ENCODE results near the gene CYFIP2.

CYFIP2 gene

GRCh38 chr5:157347301-157348048, 81.6 kb downstream of the CYFIP2 start:
- Histone ChIP-seq H3K9ac (ENCODE audit: low read length in 2 of 2) (no peak overlapping the region), H3K36me3 (ENCODE audit: control insufficient read depth in 2 of 2, insufficient read depth in 2 of 2, low read length in 2 of 2) (no peaks in the 10 kb centered on the region), H3K4me3 (ENCODE audit: low read length in 2 of 2) (no peak overlapping the region), H3K4me1 (ENCODE audit: control insufficient read depth, insufficient read depth, low read length) (peaks cover 9% of the 10 kb centered on the region), H3K27ac (ENCODE audit: low read length) (no peak overlapping the region), H3K9me3 (ENCODE audit: control insufficient read depth in 2 of 2, low read length in 2 of 2) (no peaks in the 10 kb centered on the region), H3K27me3 (ENCODE audit: control insufficient read depth in 1 of 2, insufficient read depth in 2 of 2, low read length in 2 of 2) (no peaks in the 10 kb centered on the region)

- H3K4me1 ChIP-seq (ENCODE audit: control insufficient read depth, insufficient read depth, low read length), result peaks cover 9% of the 10 kb centered on the region
These were observed 82.1 kb downstream of the CYFIP2 start for GRCh38 chr5:157348049-157348400.

GRCh38 chr5:157350939-157351801, 85.2 kb downstream of the CYFIP2 start:
- H3K27ac ChIP-seq (ENCODE audit: low read length), result no peak overlapping the region
- H3K27me3 ChIP-seq (ENCODE audit: control insufficient read depth in 1 of 2, insufficient read depth in 2 of 2, low read length in 2 of 2), result no peaks in the 10 kb centered on the region
- H3K4me1 ChIP-seq (ENCODE audit: control insufficient read depth, insufficient read depth, low read length), result peaks cover 9% of the 10 kb centered on the region
- no peak overlapping the region for H3K9ac ChIP-seq (ENCODE audit: low read length in 2 of 2)
- H3K36me3 ChIP-seq (ENCODE audit: control insufficient read depth in 2 of 2, insufficient read depth in 2 of 2, low read length in 2 of 2), result no peaks in the 10 kb centered on the region
- H3K9me3 ChIP-seq (ENCODE audit: control insufficient read depth in 2 of 2, low read length in 2 of 2), result no peaks in the 10 kb centered on the region
- H3K4me3 ChIP-seq (ENCODE audit: low read length in 2 of 2), result no peak overlapping the region

More at GRCh38 chr5:157348049-157348400, 82.1 kb downstream of the CYFIP2 start:
- Histone ChIP-seq H3K4me3 (ENCODE audit: low read length in 2 of 2) (no peak overlapping the region), H3K27ac (ENCODE audit: low read length) (no peak overlapping the region), H3K27me3 (ENCODE audit: control insufficient read depth in 1 of 2, insufficient read depth in 2 of 2, low read length in 2 of 2) (no peaks in the 10 kb centered on the region), H3K9ac (ENCODE audit: low read length in 2 of 2) (no peak overlapping the region), H3K9me3 (ENCODE audit: control insufficient read depth in 2 of 2, low read length in 2 of 2) (no peaks in the 10 kb centered on the region), H3K36me3 (ENCODE audit: control insufficient read depth in 2 of 2, insufficient read depth in 2 of 2, low read length in 2 of 2) (no peaks in the 10 kb centered on the region)

- H3K27me3 ChIP-seq (ENCODE audit: control insufficient read depth in 1 of 2, insufficient read depth in 2 of 2, low read length in 2 of 2), result no peaks in the 10 kb centered on the region
- H3K9me3 ChIP-seq (ENCODE audit: control insufficient read depth in 2 of 2, low read length in 2 of 2), result no peaks in the 10 kb centered on the region
- H3K27ac ChIP-seq (ENCODE audit: low read length), result no peak overlapping the region
- H3K36me3 ChIP-seq (ENCODE audit: control insufficient read depth in 2 of 2, insufficient read depth in 2 of 2, low read length in 2 of 2), result no peaks in the 10 kb centered on the region
- H3K4me3 ChIP-seq (ENCODE audit: low read length in 2 of 2), result no peak overlapping the region
- H3K4me1 ChIP-seq (ENCODE audit: control insufficient read depth, insufficient read depth, low read length), result peaks cover 4% of the 10 kb centered on the region
- no peak overlapping the region for H3K9ac ChIP-seq (ENCODE audit: low read length in 2 of 2)
These were observed 85.8 kb downstream of the CYFIP2 start for GRCh38 chr5:157351802-157352092.

GRCh38 chr5:157352756-157353340, 86.9 kb downstream of the CYFIP2 start:
- H3K4me3 ChIP-seq (ENCODE audit: low read length in 2 of 2), result no peak overlapping the region
- H3K36me3 ChIP-seq (ENCODE audit: control insufficient read depth in 2 of 2, insufficient read depth in 2 of 2, low read length in 2 of 2), result no peaks in the 10 kb centered on the region
- H3K4me1 ChIP-seq (ENCODE audit: control insufficient read depth, insufficient read depth, low read length), result no peaks in the 10 kb centered on the region
- no peaks in the 10 kb centered on the region for H3K27me3 ChIP-seq (ENCODE audit: control insufficient read depth in 1 of 2, insufficient read depth in 2 of 2, low read length in 2 of 2)
- H3K9me3 ChIP-seq (ENCODE audit: control insufficient read depth in 2 of 2, low read length in 2 of 2), result no peaks in the 10 kb centered on the region
- no peak overlapping the region for H3K27ac ChIP-seq (ENCODE audit: low read length)
- no peak overlapping the region for H3K9ac ChIP-seq (ENCODE audit: low read length in 2 of 2)

- no peak overlapping the region for H3K9ac ChIP-seq (ENCODE audit: low read length in 2 of 2)
These were observed 88.9 kb downstream of the CYFIP2 start for GRCh38 chr5:157354800-157355199.

GRCh38 chr5:157356576-157356975, 90.7 kb downstream of the CYFIP2 start:
- Histone ChIP-seq H3K36me3 (ENCODE audit: control insufficient read depth in 2 of 2, insufficient read depth in 2 of 2, low read length in 2 of 2) (peaks cover 0 to 5% of the 10 kb centered on the region in 2 donors), H3K27ac (ENCODE audit: low read length) (no peak overlapping the region), H3K4me1 (ENCODE audit: control insufficient read depth, insufficient read depth, low read length) (peaks cover 3% of the 10 kb centered on the region)

More at GRCh38 chr5:157354800-157355199, 88.9 kb downstream of the CYFIP2 start:
- Histone ChIP-seq H3K4me3 (ENCODE audit: low read length in 2 of 2) (no peak overlapping the region), H3K27ac (ENCODE audit: low read length) (no peak overlapping the region), H3K4me1 (ENCODE audit: control insufficient read depth, insufficient read depth, low read length) (no peaks in the 10 kb centered on the region), H3K27me3 (ENCODE audit: control insufficient read depth in 1 of 2, insufficient read depth in 2 of 2, low read length in 2 of 2) (no peaks in the 10 kb centered on the region), H3K9me3 (ENCODE audit: control insufficient read depth in 2 of 2, low read length in 2 of 2) (no peaks in the 10 kb centered on the region), H3K36me3 (ENCODE audit: control insufficient read depth in 2 of 2, insufficient read depth in 2 of 2, low read length in 2 of 2) (no peaks in the 10 kb centered on the region)

GRCh38 chr5:157357823-157358222, 91.9 kb downstream of the CYFIP2 start:
- Histone ChIP-seq H3K36me3 (ENCODE audit: control insufficient read depth in 2 of 2, insufficient read depth in 2 of 2, low read length in 2 of 2) (peaks cover 0 to 7% of the 10 kb centered on the region in 2 donors), H3K4me1 (ENCODE audit: control insufficient read depth, insufficient read depth, low read length) (peaks cover 3% of the 10 kb centered on the region), H3K27me3 (ENCODE audit: control insufficient read depth in 1 of 2, insufficient read depth in 2 of 2, low read length in 2 of 2) (no peaks in the 10 kb centered on the region)

More at GRCh38 chr5:157356576-157356975, 90.7 kb downstream of the CYFIP2 start:
- Histone ChIP-seq H3K9me3 (ENCODE audit: control insufficient read depth in 2 of 2, low read length in 2 of 2) (no peaks in the 10 kb centered on the region), H3K4me3 (ENCODE audit: low read length in 2 of 2) (no peak overlapping the region), H3K27me3 (ENCODE audit: control insufficient read depth in 1 of 2, insufficient read depth in 2 of 2, low read length in 2 of 2) (no peaks in the 10 kb centered on the region), H3K9ac (ENCODE audit: low read length in 2 of 2) (no peak overlapping the region)

GRCh38 chr5:157358871-157359270, 92.9 kb downstream of the CYFIP2 start:
- no peaks in the 10 kb centered on the region for H3K9me3 ChIP-seq (ENCODE audit: control insufficient read depth in 2 of 2, low read length in 2 of 2)
- peaks cover 0 to 7% of the 10 kb centered on the region in 2 donors for H3K36me3 ChIP-seq (ENCODE audit: control insufficient read depth in 2 of 2, insufficient read depth in 2 of 2, low read length in 2 of 2)
- H3K4me1 ChIP-seq (ENCODE audit: control insufficient read depth, insufficient read depth, low read length), result peaks cover 3% of the 10 kb centered on the region
- H3K27ac ChIP-seq (ENCODE audit: low read length), result no peak overlapping the region
- no peaks in the 10 kb centered on the region for H3K27me3 ChIP-seq (ENCODE audit: control insufficient read depth in 1 of 2, insufficient read depth in 2 of 2, low read length in 2 of 2)
- H3K9ac ChIP-seq (ENCODE audit: low read length in 2 of 2), result no peak overlapping the region
- no peak overlapping the region for H3K4me3 ChIP-seq (ENCODE audit: low read length in 2 of 2)

More at GRCh38 chr5:157357823-157358222, 91.9 kb downstream of the CYFIP2 start:
- Histone ChIP-seq H3K9me3 (ENCODE audit: control insufficient read depth in 2 of 2, low read length in 2 of 2) (no peaks in the 10 kb centered on the region), H3K27ac (ENCODE audit: low read length) (no peak overlapping the region), H3K4me3 (ENCODE audit: low read length in 2 of 2) (no peak overlapping the region), H3K9ac (ENCODE audit: low read length in 2 of 2) (no peak overlapping the region)

GRCh38 chr5:157359356-157360055, 93.6 kb downstream of the CYFIP2 start:
- Histone ChIP-seq H3K27ac (ENCODE audit: low read length) (no peak overlapping the region), H3K4me1 (ENCODE audit: control insufficient read depth, insufficient read depth, low read length) (peaks cover 3% of the 10 kb centered on the region), H3K9me3 (ENCODE audit: control insufficient read depth in 2 of 2, low read length in 2 of 2) (no peaks in the 10 kb centered on the region), H3K9ac (ENCODE audit: low read length in 2 of 2) (no peak overlapping the region), H3K36me3 (ENCODE audit: control insufficient read depth in 2 of 2, insufficient read depth in 2 of 2, low read length in 2 of 2) (peaks cover 0 to 7% of the 10 kb centered on the region in 2 donors), H3K4me3 (ENCODE audit: low read length in 2 of 2) (no peak overlapping the region), H3K27me3 (ENCODE audit: control insufficient read depth in 1 of 2, insufficient read depth in 2 of 2, low read length in 2 of 2) (no peaks in the 10 kb centered on the region)

All from stomach smooth muscle (tissue), 2 donors.